Spleen (tissue), 11 donors: Measurements from ENCODE around the gene DLST. TPM values are rescaled to one million over a fixed set of nuclear protein-coding genes. Genes with fewer than 3 reads are reported as not detected.

Source experiments
- DNase-seq: peaks from one replicate; pipeline ENCODE4 v3.0.0-alpha.2; 2020
- H3K27ac ChIP-seq, 8 donors: fragments of 200-600 bp; sonication (generic) in 7 of 8; 1 replicate in 4 of 8; 2 replicates in 4 of 8; pipeline versions ENCODE4 v1.5.0 to v1.8.0; 2016 to 2021; ENCODE audit warnings: inconsistent platforms in 4 of 8, mild to moderate bottlenecking in 4 of 8, moderate library complexity in 1 of 8
- H3K27me3 ChIP-seq, 7 donors: fragments of 200-600 bp; sonication (generic) in 6 of 7; replicated peaks in 1 of 7; 1 replicate in 4 of 7; 2 replicates in 3 of 7; pipeline versions ENCODE4 v1.5.0 to v1.8.0; 2016 to 2021; ENCODE audit warnings: inconsistent platforms in 3 of 7, mild to moderate bottlenecking in 1 of 7
- H3K36me3 ChIP-seq, 6 donors: fragments of 200-600 bp; sonication (generic) in 5 of 6; 1 replicate in 4 of 6; 2 replicates in 2 of 6; pipeline versions ENCODE4 v1.5.0 to v1.8.0; 2016 to 2021; ENCODE audit warnings: inconsistent platforms in 2 of 6
- H3K4me1 ChIP-seq, 6 donors: fragments of 200-600 bp; sonication (generic) in 5 of 6; 1 replicate in 3 of 6; 2 replicates in 3 of 6; pipeline versions ENCODE4 v1.5.0 to v1.8.0; 2016 to 2021; ENCODE audit warnings: inconsistent platforms in 3 of 6
- H3K4me3 ChIP-seq, 8 donors: fragments of 200-600 bp; sonication (generic) in 7 of 8; 1 replicate in 4 of 8; 2 replicates in 4 of 8; pipeline versions ENCODE4 v1.5.0 to v1.8.0; 2016 to 2021; ENCODE audit warnings: inconsistent platforms in 4 of 8, mild to moderate bottlenecking in 4 of 8, moderate library complexity in 2 of 8
- H3K9me3 ChIP-seq, 8 donors: fragments of 200-600 bp; sonication (generic) in 7 of 8; 1 replicate in 4 of 8; 2 replicates in 4 of 8; pipeline versions ENCODE4 v1.5.0 to v1.8.0; 2016 to 2021; ENCODE audit warnings: inconsistent platforms in 4 of 8
- POLR2A ChIP-seq, 3 donors: fragments of 450-650 bp; IDR thresholded peaks; one replicate each; pipeline ENCODE4 v1.5.1; 2017; ENCODE audit warnings: antibody characterized with exemption in 3 of 3, mild to moderate bottlenecking in 1 of 3
- POLR2AphosphoS5 ChIP-seq, 3 donors: sonication (generic); formaldehyde crosslinking; IDR thresholded peaks; one replicate each; pipeline ENCODE4 v1.5.1; 2017; ENCODE audit warnings: antibody characterized with exemption in 3 of 3
- WGBS, 5 donors: extraction: QIAGEN DNeasy Blood & Tissue Kit in 3 of 5; methylation state at CpG; one replicate each; pipeline versions ENCODE4 v1.1.5 to v1.1.7; 2013 to 2018; 5-methylcytosine and 5-hydroxymethylcytosine counted together
- intact Hi-C: fragments of 100-400 bp; cut with DNase I; formaldehyde crosslinking; loops from one replicate; pipeline ENCODE4 v1.15.0; 2023; ENCODE audit warnings: low total_unique reads
- polyA plus RNA-seq, 3 donors: library from polyadenylated mRNA; stranded (reverse); fragments of 200-250 nt; gene quantifications; one replicate each; pipeline ENCODE4 v1.2.1, GENCODE V29; 2013
- total RNA-seq, 7 donors: library from RNA; depleted of rRNA in 3 of 7; stranded (reverse); fragments of >200 nt in 3 of 7; fragmentation: NEBNext Ultra II Directional in 4 of 7; extraction: Animal tissue kit (Norgen Biotek cat#: 25700) in 4 of 7; gene quantifications; one replicate each; pipeline versions ENCODE4 v1.1.0 to v1.2.1, GENCODE V29; 2016 to 2021
- TF ChIP-seq, protein P1 (sequence below), 11 experiments: fragments of 200-600 bp in 7 of 11; fragments of 450-650 bp in 4 of 11; sonication (generic) in 4 of 11; IDR thresholded peaks in 8 of 11; conservative IDR thresholded peaks in 3 of 11; 1 replicate in 7 of 11; 2 replicates in 4 of 11; pipeline versions ENCODE4 v1.4.0 to v1.8.0; 2016 to 2021; ENCODE audit warnings: antibody characterized with exemption in 11 of 11, inconsistent platforms in 4 of 11, mild to moderate bottlenecking in 1 of 11
- donor health status: healthy with polysubstance abuse.
- donor health status: DM: no; HTN: no; CAD: no; lungs with moderate emphysema.
- donor health status: DM: no; HTN: no; CAD: no.
- donor health status: Bipolar disorder and iron deficiency.
- donor health status: healthy.
- donor health status: DM: no; HTN: no; CAD: no.
- donor health status: DM: yes; HTN: yes; CAD: no.

DLST gene
- total and polyA plus RNA-seq, 10 donors = 33.1 to 80.0 (median 74.7) TPM

DNA sequence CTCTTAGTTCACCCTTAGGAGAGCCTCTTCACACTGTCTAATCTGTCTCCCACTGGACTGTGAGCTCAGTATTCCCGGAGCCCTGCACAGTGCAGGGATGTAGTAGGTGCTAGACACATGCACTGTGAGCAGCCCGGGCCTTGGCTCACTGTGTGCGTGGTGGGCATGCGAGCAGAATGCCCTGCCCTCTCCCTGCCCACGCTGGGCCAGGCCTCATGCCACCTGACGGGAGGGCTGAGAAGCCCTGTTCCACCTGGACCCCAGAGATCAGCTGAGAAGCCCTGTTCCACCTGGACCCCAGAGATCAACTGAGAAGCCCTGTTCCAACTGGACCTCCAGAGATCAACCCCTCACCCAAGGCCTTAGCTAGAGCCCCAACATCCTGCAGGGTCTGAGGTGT lies 30.4 kb downstream of the DLST start:
- intact Hi-C loops = no loop called here
- Histone ChIP-seq H3K36me3 (peaks cover 0 to 1% (median 0%) of the 10 kb centered on the region in 6 donors), H3K27ac (no peak overlapping the region), H3K27me3 (no peaks in the 10 kb centered on the region), H3K4me3 (no peak overlapping the region), H3K4me1 (peaks cover 0 to 43% (median 19%) of the 10 kb centered on the region in 6 donors), H3K9me3 (no peaks in the 10 kb centered on the region)
- TF ChIP-seq POLR2A (IDR thresholded peaks at IDR 0.05) (no peak), POLR2AphosphoS5 (IDR thresholded peaks at IDR 0.05) (no peak)
- TF ChIP-seq, protein P1, sequence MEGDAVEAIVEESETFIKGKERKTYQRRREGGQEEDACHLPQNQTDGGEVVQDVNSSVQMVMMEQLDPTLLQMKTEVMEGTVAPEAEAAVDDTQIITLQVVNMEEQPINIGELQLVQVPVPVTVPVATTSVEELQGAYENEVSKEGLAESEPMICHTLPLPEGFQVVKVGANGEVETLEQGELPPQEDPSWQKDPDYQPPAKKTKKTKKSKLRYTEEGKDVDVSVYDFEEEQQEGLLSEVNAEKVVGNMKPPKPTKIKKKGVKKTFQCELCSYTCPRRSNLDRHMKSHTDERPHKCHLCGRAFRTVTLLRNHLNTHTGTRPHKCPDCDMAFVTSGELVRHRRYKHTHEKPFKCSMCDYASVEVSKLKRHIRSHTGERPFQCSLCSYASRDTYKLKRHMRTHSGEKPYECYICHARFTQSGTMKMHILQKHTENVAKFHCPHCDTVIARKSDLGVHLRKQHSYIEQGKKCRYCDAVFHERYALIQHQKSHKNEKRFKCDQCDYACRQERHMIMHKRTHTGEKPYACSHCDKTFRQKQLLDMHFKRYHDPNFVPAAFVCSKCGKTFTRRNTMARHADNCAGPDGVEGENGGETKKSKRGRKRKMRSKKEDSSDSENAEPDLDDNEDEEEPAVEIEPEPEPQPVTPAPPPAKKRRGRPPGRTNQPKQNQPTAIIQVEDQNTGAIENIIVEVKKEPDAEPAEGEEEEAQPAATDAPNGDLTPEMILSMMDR (IDR thresholded peaks at IDR 0.05 in 8 of 11, conservative IDR thresholded peaks at IDR 0.05 in 3 of 11) = no peak
- DNase-seq = peak; percentile 43
- WGBS, 5 donors = 60 to 100% (median 96%) methylated on average over 1 to 6 of the region's 6 CpGs

- DNase-seq = peak; percentile 66
- Histone ChIP-seq H3K4me3 (no peak overlapping the region), H3K36me3 (no peaks in the 10 kb centered on the region), H3K4me1 (peaks cover 0 to 43% (median 18%) of the 10 kb centered on the region in 6 donors), H3K27ac (no peak overlapping the region), H3K27me3 (no peaks in the 10 kb centered on the region), H3K9me3 (no peaks in the 10 kb centered on the region)
- intact Hi-C loops = no loop called here
- WGBS, 5 donors = 92 to 94% (median 93%) methylated on average over 8 to 10 of the region's 10 CpGs
- TF ChIP-seq, protein P1 (IDR thresholded peaks at IDR 0.05 in 8 of 11, conservative IDR thresholded peaks at IDR 0.05 in 3 of 11) = no peak
- TF ChIP-seq POLR2AphosphoS5 (IDR thresholded peaks at IDR 0.05) (no peak), POLR2A (IDR thresholded peaks at IDR 0.05) (no peak)
These were observed 31.1 kb downstream of the DLST start for GRCh38 chr14:74912801-74913200.

GRCh38 chr14:74913393-74913910 lies 31.7 kb downstream of the DLST start:
- 70 to 77% (median 73%) methylated on average over 5 of the region's 5 CpGs for WGBS, 5 donors
- intact Hi-C loops = no loop called here
- no peak overlapping the region for H3K27ac ChIP-seq
- H3K36me3 ChIP-seq = no peaks in the 10 kb centered on the region
- no peak for DNase-seq
- no peaks in the 10 kb centered on the region for H3K9me3 ChIP-seq
- peaks cover 0 to 43% (median 21%) of the 10 kb centered on the region in 6 donors for H3K4me1 ChIP-seq
- H3K4me3 ChIP-seq = no peak overlapping the region
- TF ChIP-seq POLR2A (IDR thresholded peaks at IDR 0.05) (no peak), POLR2AphosphoS5 (IDR thresholded peaks at IDR 0.05) (no peak)
- TF ChIP-seq, protein P1 (IDR thresholded peaks at IDR 0.05 in 8 of 11, conservative IDR thresholded peaks at IDR 0.05 in 3 of 11) = no peak
- H3K27me3 ChIP-seq = no peaks in the 10 kb centered on the region

- TF ChIP-seq POLR2AphosphoS5 (IDR thresholded peaks at IDR 0.05) (no peak), POLR2A (IDR thresholded peaks at IDR 0.05) (no peak)
- TF ChIP-seq, protein P1 (IDR thresholded peaks at IDR 0.05 in 8 of 11, conservative IDR thresholded peaks at IDR 0.05 in 3 of 11) = peak in 8 of 11 experiments; percentile 34 to 68 (median 54)
- no peak for DNase-seq
These were observed 32.4 kb downstream of the DLST start for GRCh38 chr14:74913986-74914573.

More at GRCh38 chr14:74913986-74914573, 32.4 kb downstream of the DLST start:
- Histone ChIP-seq H3K4me3 (no peak overlapping the region), H3K9me3 (no peaks in the 10 kb centered on the region), H3K36me3 (no peaks in the 10 kb centered on the region), H3K27me3 (no peaks in the 10 kb centered on the region), H3K27ac (no peak overlapping the region), H3K4me1 (peaks cover 0 to 37% (median 21%) of the 10 kb centered on the region in 6 donors)
- WGBS, 5 donors = 52 to 68% (median 64%) methylated on average over 6 of the region's 6 CpGs
- intact Hi-C loops = no loop called here
